Common myeloid progenitor, CD34-positive (primary cell): ENCODE data around the gene SPATA6L.
A peak's percentile ranks its signal among the peaks of the same experiment; 100 is the strongest.

Source experiments
- CTCF ChIA-PET: fragments of 350-600 bp; sonication (Branson Sonifier 250); formaldehyde crosslinking; loops from one replicate; lab custom pipeline; 2021; ENCODE audit warnings: antibody characterized with exemption; lab: Charles Lee
- POLR2A ChIA-PET: fragments of 350-600 bp; sonication (Branson Sonifier 250); formaldehyde crosslinking; loops from one replicate; lab custom pipeline; 2021; ENCODE audit warnings: antibody characterized with exemption; lab: Charles Lee
- DNase-seq, 3 donors: peaks; one replicate each; pipeline versions ENCODE4 v3.0.0 to v3.0.0-alpha.2; 2013
- H3K27ac ChIP-seq, 2 experiments: 1 replicate in 1 of 2; 2 replicates in 1 of 2; pipeline ENCODE4 v1.7.0; 2013; ENCODE audit warnings: inconsistent platforms in 2 of 2, low read length in 2 of 2, mild to moderate bottlenecking in 2 of 2, low read depth in 1 of 2, moderate library complexity in 1 of 2; ENCODE audit not compliant: severe bottlenecking in 2 of 2, insufficient read depth in 1 of 2, poor library complexity in 1 of 2
- H3K27me3 ChIP-seq, 5 experiments: replicated peaks in 2 of 5; 1 replicate in 3 of 5; 2 replicates in 2 of 5; pipeline versions ENCODE4 v1.6.1 to v1.7.0; 2013; ENCODE audit warnings: low read length in 4 of 5, mild to moderate bottlenecking in 2 of 5, moderate library complexity in 2 of 5, inconsistent platforms in 1 of 5; ENCODE audit not compliant: insufficient read depth in 5 of 5, control insufficient read depth in 4 of 5
- H3K36me3 ChIP-seq, 4 experiments: 1 replicate in 2 of 4; 2 replicates in 2 of 4; pipeline versions ENCODE4 v1.6.1 to v1.7.0; 2013; ENCODE audit warnings: low read length in 3 of 4, control low read depth in 1 of 4, mild to moderate bottlenecking in 1 of 4; ENCODE audit not compliant: control insufficient read depth in 4 of 4, insufficient read depth in 4 of 4
- H3K4me1 ChIP-seq, 4 experiments: 1 replicate in 3 of 4; 2 replicates in 1 of 4; pipeline versions ENCODE4 v1.6.1 to v1.7.1; 2013; ENCODE audit warnings: low read length in 3 of 4, mild to moderate bottlenecking in 3 of 4, control low read depth in 1 of 4, inconsistent platforms in 1 of 4, moderate library complexity in 1 of 4; ENCODE audit not compliant: control insufficient read depth in 4 of 4, insufficient read depth in 4 of 4; ENCODE audit errors: control extremely low read depth in 1 of 4
- H3K4me3 ChIP-seq, 7 experiments: 1 replicate in 4 of 7; 2 replicates in 3 of 7; pipeline versions ENCODE4 v1.5.1 to v1.7.0; 2013; ENCODE audit warnings: mild to moderate bottlenecking in 7 of 7, low read length in 6 of 7, moderate library complexity in 6 of 7, inconsistent platforms in 2 of 7, low read depth in 2 of 7, control low read depth in 1 of 7; ENCODE audit not compliant: insufficient read depth in 4 of 7, control insufficient read depth in 1 of 7; ENCODE audit errors: extremely low read depth in 1 of 7
- H3K9me3 ChIP-seq, 5 experiments: 1 replicate in 4 of 5; 2 replicates in 1 of 5; pipeline versions ENCODE4 v1.6.1 to v1.7.1; 2013; ENCODE audit warnings: low read length in 4 of 5, mild to moderate bottlenecking in 2 of 5, inconsistent platforms in 1 of 5, low read depth in 1 of 5, moderate library complexity in 1 of 5; ENCODE audit not compliant: control insufficient read depth in 4 of 5, insufficient read depth in 2 of 5; ENCODE audit errors: control extremely low read depth in 1 of 5
- WGBS: methylation state at CpG from one replicate; pipeline ENCODE4 v1.1.5; 2013; ENCODE audit not compliant: insufficient coverage; 5-methylcytosine and 5-hydroxymethylcytosine counted together

SPATA6L gene

DNA sequence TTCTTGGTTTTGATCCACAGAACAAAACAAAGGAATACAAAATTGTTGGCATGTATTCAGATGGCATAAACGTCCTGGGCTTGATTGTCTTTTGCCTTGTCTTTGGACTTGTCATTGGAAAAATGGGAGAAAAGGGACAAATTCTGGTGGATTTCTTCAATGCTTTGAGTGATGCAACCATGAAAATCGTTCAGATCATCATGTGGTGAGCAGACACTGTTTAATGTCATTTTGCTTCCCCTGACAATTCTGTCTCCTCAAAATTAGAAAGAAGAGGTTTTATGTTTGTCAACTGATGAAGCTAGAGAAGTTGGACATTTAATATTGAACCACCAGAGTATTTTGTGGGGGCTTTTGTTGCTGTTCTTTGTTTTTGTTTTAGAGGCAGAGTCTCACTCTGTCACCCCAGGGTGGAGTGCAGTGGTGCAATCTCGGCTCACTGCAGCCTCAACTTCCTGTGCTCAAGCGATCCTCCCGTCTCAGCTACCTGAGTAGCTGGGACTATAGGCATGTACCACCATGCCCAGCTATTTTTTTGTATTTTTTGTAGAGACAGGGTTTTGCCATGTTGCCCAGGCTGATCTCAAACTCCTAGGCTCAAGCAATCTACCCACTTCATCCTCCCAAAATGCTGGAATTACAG lies 94.0 kb downstream of the SPATA6L start:
- H3K36me3 ChIP-seq = no peaks in the 10 kb centered on the region
- H3K9me3 ChIP-seq = no peaks in the 10 kb centered on the region
- no peak overlapping the region for H3K4me3 ChIP-seq
- 72% methylated on average over 2 of the region's 5 CpGs for WGBS
- H3K27ac ChIP-seq = no peak overlapping the region
- H3K4me1 ChIP-seq = no peaks in the 10 kb centered on the region
- no peak for DNase-seq
- CTCF ChIA-PET = interaction anchor here (1.1 kb wide), 1 partner anchor 9 kb away, joined by 3 read pairs; no protein-coding TSS in a partner anchor
- H3K27me3 ChIP-seq = peaks cover 0 to 35% (median 4%) of the 10 kb centered on the region in 5 experiments
- POLR2A ChIA-PET = no interaction called here

- Histone ChIP-seq H3K4me3 (no peak overlapping the region), H3K9me3 (peaks cover 0 to 5% (median 0%) of the 10 kb centered on the region in 5 experiments), H3K27ac (no peak overlapping the region), H3K4me1 (peaks cover 0 to 1% (median 0%) of the 10 kb centered on the region in 4 experiments), H3K27me3 (peaks cover 0 to 31% (median 4%) of the 10 kb centered on the region in 5 experiments), H3K36me3 (no peaks in the 10 kb centered on the region)
- POLR2A ChIA-PET = no interaction called here
- no peak for DNase-seq
- CTCF ChIA-PET = no interaction called here
These were observed 97.2 kb downstream of the SPATA6L start for GRCh38 chr9:4569101-4569500.

DNA sequence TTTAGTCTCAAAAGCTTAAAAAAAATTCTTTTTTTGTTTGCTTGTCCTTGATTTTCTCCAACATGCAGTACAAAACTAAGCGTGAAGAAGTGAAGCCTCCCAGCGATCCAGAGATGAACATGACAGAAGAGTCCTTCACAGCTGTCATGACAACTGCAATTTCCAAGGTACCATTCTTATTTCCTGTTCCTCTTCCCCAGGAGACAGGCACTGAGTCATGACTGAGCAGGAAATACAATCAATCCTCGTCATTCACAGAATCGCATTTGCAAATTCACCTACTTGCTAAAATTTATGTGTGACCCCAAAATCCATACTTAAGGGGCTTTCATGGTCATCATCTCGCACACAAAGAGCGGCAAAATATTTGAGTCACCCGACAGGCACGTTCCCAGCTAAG lies 98.7 kb downstream of the SPATA6L start:
- CTCF ChIA-PET = no interaction called here
- peaks cover 0 to 9% (median 5%) of the 10 kb centered on the region in 4 experiments for H3K4me1 ChIP-seq
- DNase-seq = no peak
- POLR2A ChIA-PET = no interaction called here
- no peaks in the 10 kb centered on the region for H3K36me3 ChIP-seq
- H3K9me3 ChIP-seq = peaks cover 0 to 5% (median 0%) of the 10 kb centered on the region in 5 experiments
- 69% methylated on average over 8 of the region's 8 CpGs for WGBS
- no peak overlapping the region for H3K4me3 ChIP-seq
- H3K27ac ChIP-seq = no peak overlapping the region
- peaks cover 0 to 25% (median 4%) of the 10 kb centered on the region in 5 experiments for H3K27me3 ChIP-seq

- no peak for DNase-seq
- no peaks in the 10 kb centered on the region for H3K36me3 ChIP-seq
- ChIA-PET CTCF (no interaction called here), POLR2A (no interaction called here)
- H3K4me3 ChIP-seq = no peak overlapping the region
- peaks cover 0 to 19% (median 4%) of the 10 kb centered on the region in 5 experiments for H3K27me3 ChIP-seq
- H3K9me3 ChIP-seq = peaks cover 0 to 5% (median 0%) of the 10 kb centered on the region in 5 experiments
- peaks cover 0 to 9% (median 5%) of the 10 kb centered on the region in 4 experiments for H3K4me1 ChIP-seq
- WGBS = no CpG with 5 or more reads among the region's 2 CpGs
- no peak overlapping the region for H3K27ac ChIP-seq
These were observed 99.5 kb downstream of the SPATA6L start for GRCh38 chr9:4566806-4567205.

DNA sequence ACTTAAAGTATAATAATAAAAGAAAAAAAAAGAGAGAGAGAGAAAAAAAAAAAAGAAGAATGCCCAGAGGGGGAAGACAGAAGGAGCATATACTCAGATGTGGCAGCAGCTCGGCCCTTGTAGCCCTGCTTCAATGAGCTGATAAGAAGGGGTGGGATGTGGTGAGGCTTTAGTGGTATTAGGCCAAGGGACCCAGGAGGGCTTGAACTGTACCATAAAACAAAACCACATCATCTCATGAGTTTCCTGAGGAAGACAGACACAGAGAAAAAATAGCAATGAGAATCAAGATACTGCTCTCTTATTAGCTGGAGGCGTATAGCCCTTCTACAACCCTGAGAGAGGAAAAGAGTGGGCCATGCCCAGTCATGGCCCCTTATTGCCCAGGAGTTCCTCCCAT lies 103.2 kb downstream of the SPATA6L start:
- H3K4me3 ChIP-seq = no peak overlapping the region
- H3K27ac ChIP-seq = no peak overlapping the region
- peaks cover 0 to 9% (median 5%) of the 10 kb centered on the region in 4 experiments for H3K4me1 ChIP-seq
- peaks cover 0 to 5% (median 0%) of the 10 kb centered on the region in 5 experiments for H3K9me3 ChIP-seq
- no peaks in the 10 kb centered on the region for H3K36me3 ChIP-seq
- DNase-seq = peak; percentile 63 to 95 (median 91)
- ChIA-PET CTCF (interaction anchor here (0.7 to 0.8 kb wide), 2 partner anchors 10 to 41 kb away, joined by 3 to 4 read pairs; no protein-coding TSS in a partner anchor), POLR2A (no interaction called here)
- H3K27me3 ChIP-seq = peaks cover 0 to 28% (median 4%) of the 10 kb centered on the region in 5 experiments
- 0% methylated on average over 1 of the region's 2 CpGs for WGBS

- Histone ChIP-seq H3K4me1 (peaks cover 0 to 9% (median 5%) of the 10 kb centered on the region in 4 experiments), H3K9me3 (no peaks in the 10 kb centered on the region), H3K27ac (no peak overlapping the region), H3K4me3 (no peak overlapping the region), H3K27me3 (peaks cover 0 to 19% (median 5%) of the 10 kb centered on the region in 5 experiments), H3K36me3 (no peaks in the 10 kb centered on the region)
- no peak for DNase-seq
- ChIA-PET POLR2A (no interaction called here), CTCF (no interaction called here)
- 99% methylated on average over 6 of the region's 8 CpGs for WGBS
These were observed 106.8 kb downstream of the SPATA6L start for GRCh38 chr9:4559261-4560182.
